Measurements from ENCODE around the gene ULBP1.

- TF ChIP-seq CTCF (IDR thresholded peaks at IDR 0.05) (no peak), POLR2AphosphoS5 (IDR thresholded peaks at IDR 0.05) (no peak)
Measured at GRCh38 chr6:150004101-150004782, 40.5 kb downstream of the ULBP1 start.

Measured in gastroesophageal sphincter (tissue), 3 donors.